Left lobe of liver (tissue), 2 donors: ENCODE data around the gene MACROD2. TPM values are rescaled to one million over a fixed set of nuclear protein-coding genes. Genes with fewer than 3 reads are reported as not detected.

Experiments used
- ATAC-seq: fragments of 200-7000 bp; cut with Tn5 transposase; one replicate; pipeline ENCODE4 v1.9.1; 2020; ENCODE audit warnings: mild to moderate bottlenecking, moderate library complexity
- DNase-seq: peaks from one replicate; pipeline ENCODE4 v3.0.0-alpha.2; 2020; ENCODE audit warnings: low spot score
- total RNA-seq: library from RNA; stranded (reverse); gene quantifications from one replicate; pipeline ENCODE4 v1.2.1, GENCODE V29; 2021
- donor health status: DM: no; HTN: no; CAD: no; lungs with moderate emphysema.
- donor health status: DM: no; HTN: yes; CAD: no.

Gene MACROD2
- total RNA-seq, 1 donor from 2014 or later, result 3.7 TPM

DNA sequence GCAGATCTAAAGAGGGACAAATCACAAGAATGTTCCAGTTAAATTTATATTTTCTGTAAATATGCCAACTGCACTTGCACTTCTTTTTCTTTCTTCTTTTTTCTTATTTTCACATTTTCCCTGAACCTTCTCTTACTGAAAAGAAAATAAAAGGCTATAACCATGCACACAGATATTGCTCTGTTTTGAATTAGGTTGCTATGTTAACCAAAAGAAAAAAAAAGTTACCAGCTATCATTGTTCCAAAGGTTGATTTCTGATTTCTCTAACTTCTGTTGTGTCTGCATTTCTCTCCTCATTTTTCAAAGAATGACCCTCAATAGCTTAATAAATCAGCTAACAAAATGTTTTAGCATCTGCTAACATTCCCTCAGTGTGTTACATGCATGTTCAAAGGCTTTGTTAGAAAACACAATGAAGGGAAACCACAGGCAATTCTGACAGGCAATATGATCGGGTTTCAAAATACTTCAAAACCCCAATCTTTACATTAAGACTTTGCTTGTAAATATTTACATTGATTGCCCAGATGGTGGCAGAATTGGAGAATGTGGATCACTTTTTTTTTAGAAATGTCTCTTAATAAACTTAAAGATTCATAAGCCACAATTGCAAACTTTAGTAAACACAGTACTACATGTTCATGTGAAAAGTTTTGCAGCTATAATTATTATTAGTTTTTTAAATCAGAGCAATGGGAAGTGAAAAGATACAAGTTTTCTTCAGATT, 1270.4 kb downstream of the MACROD2 start:
- DNase-seq (no peak), ATAC-seq (no peak)

DNA sequence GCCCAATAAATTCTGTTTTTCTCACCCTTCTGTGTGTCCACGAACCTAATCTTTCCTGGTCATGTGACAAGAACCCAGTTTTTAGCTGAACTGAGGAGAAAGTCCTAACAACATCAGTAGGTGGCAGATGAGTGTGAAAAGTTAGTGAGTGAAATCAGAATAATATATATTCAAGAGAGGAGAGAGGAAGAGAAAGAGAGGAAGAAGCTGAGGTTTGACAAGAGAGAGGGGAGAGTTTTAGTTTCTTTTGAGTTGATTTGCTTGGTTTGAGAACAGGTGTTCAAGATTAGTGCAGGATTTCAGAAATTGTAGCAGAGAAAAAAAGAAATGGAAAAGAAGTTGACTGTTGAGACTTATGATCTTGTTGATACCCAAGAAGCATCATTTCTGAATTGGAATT, 1272.6 kb downstream of the MACROD2 start:
- DNase-seq (no peak), ATAC-seq (no peak)

DNA sequence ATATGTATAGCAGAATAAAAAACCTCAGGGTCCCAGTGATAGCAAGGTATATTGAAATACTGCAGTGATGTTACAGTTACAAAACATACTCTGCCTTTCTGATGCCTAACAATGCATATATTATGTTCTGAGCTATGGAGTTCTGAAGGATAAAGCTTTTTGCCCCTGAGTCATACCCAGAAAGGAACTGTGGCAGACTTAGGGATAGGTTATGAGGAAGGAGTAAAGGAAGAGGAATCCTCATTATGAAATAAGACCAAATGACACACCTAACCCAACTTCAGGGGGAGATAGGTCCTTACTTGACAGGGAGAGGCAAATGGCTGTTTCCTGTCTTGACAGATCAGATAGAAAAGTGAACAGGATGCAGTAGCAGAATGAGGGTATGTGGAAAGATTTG, 1282.7 kb downstream of the MACROD2 start:
- ATAC-seq, result no peak
- no peak for DNase-seq

DNA sequence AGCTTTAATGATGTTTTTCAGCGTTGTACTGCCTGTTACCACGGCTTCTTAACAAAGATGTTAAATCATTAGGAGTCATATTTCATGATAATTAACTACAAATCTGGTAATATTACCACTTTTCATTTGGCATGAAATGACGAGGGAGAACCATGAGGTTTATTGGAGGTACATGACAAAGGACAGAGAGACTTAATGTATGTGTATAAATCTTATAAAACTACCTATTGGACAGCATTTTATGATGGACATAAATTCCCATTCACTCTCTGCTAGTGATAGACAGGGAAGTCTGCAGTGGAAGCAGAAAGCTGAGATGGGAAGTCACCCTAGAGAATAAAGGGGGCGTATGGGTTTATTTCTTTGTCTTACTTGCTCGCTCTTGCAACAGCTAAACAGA, 1292.0 kb downstream of the MACROD2 start:
- ATAC-seq, result no peak
- DNase-seq, result no peak

DNA sequence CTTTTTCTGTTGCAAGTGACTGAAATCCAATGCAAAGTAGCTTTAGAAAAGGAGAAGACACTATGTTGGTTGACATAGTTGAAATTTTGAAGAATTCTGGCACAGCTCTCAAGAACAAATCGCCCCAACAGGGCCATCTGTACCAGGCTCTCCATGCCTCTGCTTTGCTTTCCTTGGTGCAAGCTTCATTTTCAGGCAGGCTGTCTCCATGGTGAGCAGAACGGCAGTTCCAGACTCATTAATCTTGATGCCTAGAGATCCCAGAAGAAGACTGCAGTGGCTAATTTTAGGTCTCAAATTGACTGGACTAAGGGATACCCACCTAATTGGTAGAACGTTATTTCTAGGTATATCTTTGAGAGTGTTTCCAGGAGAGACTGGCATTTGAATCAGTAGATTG, 1292.8 kb downstream of the MACROD2 start:
- ATAC-seq (no peak), DNase-seq (no peak)

DNA sequence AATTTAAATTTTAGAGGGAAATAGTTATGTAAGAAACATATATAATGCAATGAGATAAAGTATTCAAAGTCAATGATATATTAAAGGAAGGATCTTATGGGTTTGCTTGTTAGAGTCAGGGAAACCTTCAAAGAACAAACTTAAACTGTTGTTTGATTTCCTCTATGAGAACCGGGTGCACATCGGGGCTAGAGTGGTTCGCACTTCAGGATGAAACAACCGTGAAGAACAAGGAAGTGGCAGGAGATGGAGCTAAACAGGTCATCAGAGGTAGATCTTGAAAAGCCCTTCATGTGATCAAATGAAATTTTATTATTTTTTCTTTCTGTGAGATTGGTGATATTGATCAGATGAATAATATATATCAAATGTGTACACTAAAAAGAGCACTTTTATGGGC, 1294.0 kb downstream of the MACROD2 start:
- DNase-seq (no peak), ATAC-seq (no peak)

DNA sequence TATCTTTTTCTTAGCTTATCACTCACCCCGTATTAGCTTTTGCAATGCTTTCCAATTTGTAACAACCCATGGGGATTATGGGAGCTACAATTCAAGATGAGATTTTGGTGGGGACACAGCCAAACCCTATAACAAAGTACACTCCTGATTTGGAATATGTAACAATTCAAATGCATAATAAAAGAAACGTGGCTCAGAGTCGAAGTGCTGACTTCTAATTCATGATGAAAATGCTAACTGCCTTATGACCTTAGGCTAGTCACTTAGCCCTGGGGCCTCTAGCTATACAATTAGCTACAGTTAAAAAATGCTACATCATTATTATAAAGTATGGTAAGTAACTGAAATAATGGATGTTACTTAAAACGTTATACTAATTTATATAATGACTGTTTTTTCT, 1297.1 kb downstream of the MACROD2 start:
- DNase-seq (no peak), ATAC-seq (no peak)

DNA sequence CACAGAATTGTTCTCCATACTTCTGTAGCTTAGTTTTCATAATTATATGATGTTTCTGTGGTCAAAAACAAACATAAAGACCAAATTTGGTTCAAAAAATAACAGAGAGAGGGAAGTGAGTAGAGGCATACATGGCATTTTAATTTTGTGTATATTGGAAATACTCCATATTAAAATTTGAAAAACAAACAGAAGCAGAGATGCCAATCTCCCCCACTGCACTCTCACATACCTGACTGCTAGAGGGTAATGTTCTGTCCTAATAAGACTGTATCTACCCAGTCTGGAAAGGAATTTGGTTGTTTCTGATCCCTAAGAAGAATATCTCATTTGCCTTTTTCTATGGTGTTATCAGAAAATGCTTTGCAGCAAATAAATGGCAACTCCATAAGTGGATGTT, 1301.1 kb downstream of the MACROD2 start:
- no peak for ATAC-seq
- no peak for DNase-seq

DNA sequence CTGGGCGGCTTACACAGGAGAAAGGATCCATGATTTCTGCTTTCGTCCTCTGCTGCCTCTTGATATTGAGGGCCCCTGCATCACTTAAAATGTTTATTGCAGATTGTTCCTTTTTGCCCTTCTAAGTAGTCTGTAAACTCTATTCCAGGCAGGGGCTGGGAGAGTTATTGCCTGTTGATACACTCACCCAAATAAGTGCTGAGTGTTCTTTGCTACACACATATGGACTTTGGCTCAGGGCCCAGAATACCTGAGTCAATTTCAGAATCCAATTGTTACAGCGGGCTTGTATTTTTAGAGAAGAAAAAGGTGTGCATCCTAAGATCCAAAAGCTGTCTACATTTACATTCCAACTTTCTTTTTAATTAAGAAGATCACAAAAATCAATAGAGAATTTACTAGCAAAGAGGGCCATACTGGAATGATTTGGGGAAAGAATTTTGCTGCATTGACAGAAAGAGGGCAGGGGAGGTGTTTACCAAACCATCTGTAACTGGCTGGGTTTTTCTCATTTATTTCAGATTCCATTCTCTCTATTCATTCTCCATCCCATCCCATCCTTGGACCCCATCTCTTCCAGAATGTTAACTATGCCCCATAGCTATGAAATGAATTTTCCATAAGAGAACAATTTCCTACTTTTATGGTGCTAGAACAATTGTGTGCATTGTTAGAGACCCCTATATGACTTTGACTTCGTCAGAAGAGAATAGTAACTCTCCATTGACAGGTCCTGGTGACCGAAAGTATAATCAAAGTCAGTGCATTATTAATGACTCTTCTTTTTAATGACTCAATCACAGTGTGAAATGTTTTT, 1302.0 kb downstream of the MACROD2 start:
- DNase-seq, result no peak
- ATAC-seq, result peak; percentile 59

DNA sequence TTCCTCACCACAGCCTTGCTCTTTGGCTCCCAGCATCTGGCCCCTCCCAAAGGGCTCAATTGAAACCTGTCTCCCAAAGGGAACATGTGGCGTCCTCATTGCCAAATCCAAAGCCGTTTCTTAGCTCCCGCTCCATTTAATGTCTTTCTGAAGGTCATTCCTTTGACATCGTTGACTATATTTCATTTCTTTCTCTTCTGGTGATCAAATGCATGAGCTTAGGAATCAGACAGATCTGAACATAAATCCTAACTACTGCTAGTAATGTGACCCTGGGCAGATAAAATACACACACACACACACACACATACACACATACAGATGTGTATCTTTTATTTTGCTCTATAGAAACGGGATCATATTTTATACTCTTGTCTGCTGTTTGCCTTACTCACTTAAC, 1306.8 kb downstream of the MACROD2 start:
- DNase-seq (no peak), ATAC-seq (no peak)

DNA sequence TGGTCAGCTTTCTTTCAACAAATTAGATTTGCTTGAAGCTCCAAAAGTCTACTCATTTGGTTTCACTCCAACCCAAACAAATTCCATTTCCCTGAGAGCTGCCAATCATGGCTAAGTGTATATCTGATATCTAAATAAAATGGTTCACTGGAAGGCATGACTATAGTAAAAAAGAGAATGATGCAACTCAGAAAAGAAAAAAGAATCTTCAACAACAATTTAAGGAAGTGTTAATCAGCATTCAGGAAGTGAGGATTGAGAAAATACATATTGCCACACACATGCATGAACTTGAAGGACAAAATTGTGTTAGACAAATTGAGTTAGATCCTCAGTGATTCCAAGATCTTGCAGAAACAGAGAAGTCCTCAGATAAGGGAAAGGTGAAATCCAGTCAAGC, 1315.0 kb downstream of the MACROD2 start:
- ATAC-seq (no peak), DNase-seq (no peak)

DNA sequence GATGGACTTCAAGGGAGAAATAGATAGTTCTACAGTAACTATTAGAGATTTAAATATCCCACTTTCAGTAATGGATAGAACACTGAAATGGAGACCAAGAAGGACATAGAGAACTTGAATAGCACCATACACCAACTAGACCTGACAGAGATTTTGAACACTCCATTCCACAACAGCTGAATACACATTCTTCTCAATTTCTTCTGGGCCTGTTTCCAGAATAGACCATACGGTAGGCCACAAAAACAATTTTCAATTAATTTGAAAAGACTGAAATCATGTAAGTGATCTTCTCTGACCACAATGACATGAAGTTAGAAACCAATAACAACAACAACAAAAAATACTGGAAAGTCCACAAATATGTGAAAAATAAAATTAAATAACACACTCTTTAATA, 1321.2 kb downstream of the MACROD2 start:
- DNase-seq (no peak), ATAC-seq (no peak)

DNA sequence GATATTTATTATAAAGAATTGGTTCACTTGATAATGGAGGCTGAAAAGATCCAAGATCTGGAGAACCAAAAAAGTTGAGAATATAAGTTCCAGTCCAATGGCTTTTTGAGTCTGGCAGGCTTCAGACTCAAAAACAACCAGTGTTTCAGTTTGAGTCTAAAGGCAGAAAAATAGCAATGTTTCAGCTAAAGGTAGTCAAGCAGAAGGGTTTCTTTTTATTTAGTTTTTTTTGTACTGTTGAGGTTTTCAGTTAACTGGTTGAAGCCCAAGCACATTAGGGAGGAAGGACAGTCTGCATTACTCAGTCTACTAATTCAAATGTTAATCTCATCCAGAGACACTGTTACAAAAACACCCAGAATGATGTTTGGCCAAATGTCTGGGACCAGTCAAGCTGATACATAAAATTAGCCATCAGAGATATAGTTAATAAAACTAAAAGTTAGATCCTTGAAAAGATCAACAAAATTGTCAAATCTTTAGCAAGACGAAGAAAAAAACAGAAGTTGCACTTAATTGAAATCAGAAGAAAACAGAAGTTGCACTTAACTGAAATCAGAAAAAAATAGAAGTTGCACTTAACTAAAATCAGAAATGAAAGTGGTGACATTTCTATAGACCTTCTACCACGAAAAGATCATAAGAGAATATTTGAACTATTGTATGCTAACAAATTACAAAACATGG, 1322.4 kb downstream of the MACROD2 start:
- no peak for DNase-seq
- ATAC-seq, result no peak

DNA sequence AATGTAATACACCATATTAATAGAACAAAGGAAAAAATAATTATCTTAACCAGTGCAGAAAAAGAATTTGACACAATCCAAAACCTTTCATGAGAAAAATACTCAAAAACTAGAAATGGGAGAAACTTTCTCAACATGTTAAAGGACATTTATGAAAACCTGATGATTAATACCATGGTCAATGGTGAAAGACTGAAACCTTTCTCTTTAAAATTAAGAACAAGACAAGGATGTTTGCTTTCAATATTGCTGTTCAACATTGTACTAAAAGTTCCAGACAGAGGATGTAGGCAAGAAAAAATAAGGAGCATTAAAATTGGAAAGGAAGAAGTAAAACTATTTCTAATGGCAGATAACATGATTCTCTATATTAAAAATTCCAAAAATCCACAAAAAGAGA, 1323.4 kb downstream of the MACROD2 start:
- DNase-seq, result no peak
- no peak for ATAC-seq

DNA sequence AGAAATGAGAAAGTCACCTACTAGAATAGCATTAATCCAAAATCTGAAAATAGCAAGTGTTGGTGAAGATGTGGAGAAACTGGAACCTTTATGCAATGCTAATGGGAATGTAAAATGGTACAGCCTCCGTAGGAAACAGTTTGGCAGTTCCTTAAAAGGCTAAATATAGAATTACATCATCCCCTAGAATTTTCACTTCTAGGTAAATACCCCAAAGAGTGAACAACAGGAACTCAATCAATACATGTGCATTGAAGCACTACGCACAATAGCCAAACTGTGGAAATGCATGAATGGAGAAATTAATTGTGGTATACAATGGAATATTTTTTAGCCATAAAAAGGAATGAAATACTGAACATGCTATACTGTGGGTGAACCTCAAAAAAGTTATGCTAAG, 1324.1 kb downstream of the MACROD2 start:
- no peak for ATAC-seq
- DNase-seq, result no peak

DNA sequence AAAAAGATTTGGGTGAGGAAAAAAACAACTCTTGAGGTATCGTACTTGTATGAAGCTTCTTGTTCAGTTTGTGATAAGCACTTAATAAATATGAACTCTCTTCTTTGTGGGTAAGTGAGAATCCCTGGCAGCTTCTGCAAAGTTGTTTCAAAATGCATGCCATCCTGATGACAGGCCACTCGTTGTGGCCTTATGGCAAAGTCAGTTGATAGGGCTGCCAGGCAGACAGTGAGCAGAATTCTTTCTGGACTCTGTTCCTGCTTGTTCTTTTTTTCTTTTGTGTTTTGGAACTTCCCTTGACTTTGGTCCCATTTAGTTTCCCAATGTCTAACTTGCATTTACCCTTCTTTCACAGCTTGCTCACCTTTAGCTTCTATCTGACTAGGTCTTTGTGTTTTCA, 1325.6 kb downstream of the MACROD2 start:
- peak; percentile 87 for ATAC-seq
- DNase-seq, result peak; percentile 44

DNA sequence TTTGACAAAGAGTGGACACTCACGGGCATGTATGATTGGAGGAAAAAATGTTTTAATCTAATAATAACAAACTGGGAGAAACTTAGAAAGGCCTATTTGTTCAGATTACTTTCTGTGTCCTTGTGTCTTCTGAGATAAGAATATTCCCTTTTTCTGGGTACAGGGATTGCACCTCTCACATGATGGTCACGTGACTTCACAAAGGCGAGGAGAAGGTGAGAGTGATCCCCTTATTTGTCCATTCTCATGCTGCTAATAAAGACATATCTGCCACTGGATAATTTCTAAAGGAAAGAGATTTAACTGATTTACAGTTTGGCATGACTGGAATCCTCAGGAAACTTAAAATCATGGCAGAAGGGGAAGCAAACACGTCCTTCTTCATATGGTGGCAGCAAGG, 1331.8 kb downstream of the MACROD2 start:
- DNase-seq (no peak), ATAC-seq (no peak)

DNA sequence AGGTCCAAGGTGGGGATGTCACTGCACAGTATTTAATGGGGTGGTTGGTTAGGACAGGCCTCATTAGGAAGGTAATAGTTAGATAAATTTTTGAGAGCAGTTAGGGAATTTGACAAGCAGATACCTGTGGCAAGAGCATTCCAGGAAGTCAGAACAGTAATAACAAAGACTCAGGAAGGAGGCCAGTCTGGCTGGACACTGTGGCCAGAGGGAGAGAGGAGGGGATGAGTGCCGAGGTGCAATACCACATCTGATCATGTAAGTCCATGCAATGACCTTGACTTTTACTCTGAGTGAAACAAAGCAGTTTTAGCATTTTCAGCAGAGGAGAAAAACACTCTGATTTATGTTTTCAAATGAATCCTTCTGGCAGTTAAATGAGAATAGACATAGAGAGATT, 1332.8 kb downstream of the MACROD2 start:
- DNase-seq (no peak), ATAC-seq (no peak)

DNA sequence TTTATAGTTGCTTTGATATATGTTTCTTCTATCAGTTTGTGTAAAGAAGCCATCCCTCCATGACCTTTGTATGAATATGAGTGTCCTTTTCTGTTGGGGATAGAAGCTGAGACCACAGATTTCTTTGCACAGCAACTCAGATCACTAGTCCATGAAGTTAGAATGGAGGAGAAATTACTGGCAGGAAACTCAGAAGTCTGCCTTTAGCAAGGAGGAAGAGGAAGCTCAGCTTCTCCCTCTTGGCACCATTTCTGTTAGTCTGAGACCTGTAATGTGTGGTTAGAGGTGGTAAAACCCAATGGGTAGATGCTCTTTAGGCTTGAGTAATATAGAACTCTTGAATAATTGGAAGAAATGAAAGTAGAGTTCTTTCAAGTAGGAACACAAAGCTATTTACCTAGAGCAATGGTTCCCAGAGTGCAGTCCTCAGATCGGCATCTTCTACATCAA, 1337.4 kb downstream of the MACROD2 start:
- no peak for ATAC-seq
- DNase-seq, result no peak

DNA sequence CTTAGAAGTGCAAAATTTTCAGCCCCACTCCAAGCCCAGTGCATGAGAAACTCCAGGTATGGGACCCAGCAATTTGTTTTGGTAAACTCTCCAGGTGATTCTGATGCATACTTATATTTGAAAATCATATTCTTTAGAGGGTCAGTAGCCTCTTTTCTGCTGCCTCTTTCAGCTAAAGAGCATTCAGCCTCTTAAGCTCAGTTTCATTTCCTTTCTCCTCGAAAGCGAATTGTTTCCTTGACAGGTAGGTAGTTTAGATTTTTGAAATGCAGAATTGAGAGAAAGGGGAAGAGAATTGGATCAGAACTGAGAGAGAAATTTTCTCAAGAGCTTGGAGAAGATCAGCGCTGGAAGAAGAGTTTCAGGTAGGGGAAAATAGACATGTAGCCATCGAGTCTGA, 1337.9 kb downstream of the MACROD2 start:
- no peak for DNase-seq
- ATAC-seq, result no peak

DNA sequence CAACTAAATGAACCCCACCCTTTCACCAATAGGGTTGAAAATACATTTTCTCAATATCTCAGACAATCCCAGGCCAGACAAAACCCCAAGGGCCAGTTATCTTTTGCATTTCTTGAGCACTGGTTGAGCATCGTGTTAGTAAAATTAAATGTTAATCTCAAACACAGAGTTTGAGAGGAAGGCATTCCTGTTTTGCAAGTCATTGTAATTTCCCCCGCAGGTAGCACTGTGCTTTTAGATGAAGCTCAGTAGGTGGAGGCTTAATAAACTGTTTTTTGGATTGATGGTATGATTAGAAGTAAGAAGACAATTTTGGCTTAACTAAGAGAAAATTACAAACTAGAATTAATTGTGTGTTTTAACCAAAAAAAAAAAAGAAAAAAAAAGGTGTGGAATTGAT, 1340.7 kb downstream of the MACROD2 start:
- ATAC-seq, result no peak

DNA sequence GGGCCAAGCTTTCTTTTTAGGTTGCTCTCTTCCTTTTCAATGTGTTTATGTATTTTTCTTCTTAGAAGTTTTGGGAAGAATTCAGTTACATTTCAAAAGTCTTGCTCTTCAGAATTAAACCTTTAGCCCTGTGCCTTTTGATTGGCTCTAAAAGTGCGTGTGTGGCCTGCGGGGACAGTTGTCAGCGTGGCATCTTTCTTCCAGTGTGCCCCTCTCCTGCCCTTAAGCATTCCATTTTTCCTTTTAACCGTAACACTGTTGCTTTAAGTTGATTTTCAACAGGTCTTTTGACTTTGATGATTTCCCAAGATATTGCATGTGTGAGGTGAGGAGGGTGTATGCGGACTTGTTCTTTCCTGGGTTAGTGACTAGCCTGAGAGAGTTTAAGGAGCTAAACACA, 1341.2 kb downstream of the MACROD2 start:
- DNase-seq (no peak), ATAC-seq (no peak)

More for the DNA sequence above, 1340.7 kb downstream of the MACROD2 start:
- DNase-seq, result no peak
